ENCODE results near the gene FRAS1.

FRAS1 gene

DNA sequence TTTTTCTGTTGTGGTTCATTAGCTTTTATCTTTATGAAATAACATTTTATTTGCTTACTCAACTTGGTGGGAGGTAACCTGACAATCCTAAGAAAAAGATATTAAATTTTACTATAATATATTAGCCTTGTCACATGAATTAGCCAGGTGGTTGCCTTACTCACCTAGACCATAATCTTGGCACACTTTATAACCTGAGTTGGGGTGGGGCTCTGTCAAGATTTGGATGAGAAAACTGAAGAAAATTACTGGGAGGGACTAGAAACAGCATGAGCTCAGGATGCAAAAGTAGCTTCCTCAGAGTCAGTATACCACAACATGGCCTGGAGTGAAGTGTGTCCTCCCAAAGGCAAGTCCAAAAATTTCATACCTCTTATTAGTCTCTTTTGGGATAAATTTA lies 329.6 kb downstream of the FRAS1 start:
- DNase-seq, result no peak

DNA sequence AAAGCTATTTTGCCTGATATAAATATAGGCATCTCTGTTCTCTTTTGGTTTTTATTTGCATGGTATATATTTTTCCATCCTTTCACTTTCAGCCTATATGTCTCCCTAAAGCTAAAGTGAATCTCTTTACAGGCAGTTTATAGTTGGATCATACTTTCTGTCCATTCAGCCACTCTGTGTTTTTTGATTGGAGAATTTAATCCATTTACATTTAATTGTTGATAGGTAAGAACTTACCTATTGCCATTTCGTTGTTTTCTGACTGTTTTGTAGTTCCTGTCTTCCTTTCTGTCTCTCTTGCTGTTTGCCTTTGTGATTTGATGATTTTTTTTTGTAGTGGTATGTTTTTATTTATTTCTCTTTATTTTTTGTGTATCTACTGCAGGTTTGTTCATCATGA lies 338.5 kb downstream of the FRAS1 start:
- no peak for DNase-seq

GRCh38 chr4:78396613-78397291 lies 339.6 kb downstream of the FRAS1 start:
- no peak for DNase-seq

- no peak for DNase-seq
Observed at GRCh38 chr4:78397292-78397630, 340.1 kb downstream of the FRAS1 start.

- no peak for DNase-seq
Observed at GRCh38 chr4:78409612-78410202, 352.6 kb downstream of the FRAS1 start.

GRCh38 chr4:78410225-78410624 lies 353.1 kb downstream of the FRAS1 start:
- no peak for DNase-seq

DNA sequence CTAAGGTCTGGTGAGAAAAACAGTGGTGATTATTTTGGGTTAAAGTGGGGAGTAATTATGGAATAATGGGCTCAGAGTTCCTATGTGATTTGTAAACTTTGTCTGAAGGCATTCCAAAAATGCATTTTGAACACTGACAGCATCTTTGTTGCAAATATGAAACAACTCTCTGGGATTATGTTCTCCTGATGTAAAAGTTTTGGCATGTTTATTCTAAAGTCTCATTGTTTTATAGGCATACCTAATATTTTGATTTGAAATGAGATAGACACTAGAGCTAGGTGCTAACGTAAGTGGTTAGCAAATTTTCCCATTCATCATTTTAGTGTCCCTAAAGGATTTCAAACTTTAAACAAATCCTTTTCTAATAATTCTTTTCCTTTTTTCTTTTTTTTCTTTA lies 353.6 kb downstream of the FRAS1 start:
- no peak for DNase-seq

GRCh38 chr4:78414116-78414515 lies 357.0 kb downstream of the FRAS1 start:
- no peak for DNase-seq

DNA sequence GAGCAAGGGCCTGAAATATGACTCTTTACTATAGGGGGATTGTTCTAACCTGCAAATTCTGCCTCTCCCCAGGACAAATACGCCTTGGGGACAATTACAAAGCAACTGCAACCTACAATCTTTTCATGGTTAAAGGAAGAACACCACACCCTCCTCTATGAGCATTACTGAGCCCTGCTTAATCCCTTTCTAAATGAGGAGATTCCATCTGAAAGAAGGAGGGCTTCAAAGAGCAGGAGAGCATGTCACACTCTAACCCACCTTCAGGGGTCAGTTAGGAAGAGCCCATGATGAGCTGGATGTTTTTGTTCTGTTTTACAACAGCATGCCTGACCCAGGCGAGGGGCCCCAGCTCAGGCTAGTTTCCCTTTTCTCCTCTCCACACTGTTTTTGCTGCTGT lies 360.5 kb downstream of the FRAS1 start:
- no peak for DNase-seq

DNA sequence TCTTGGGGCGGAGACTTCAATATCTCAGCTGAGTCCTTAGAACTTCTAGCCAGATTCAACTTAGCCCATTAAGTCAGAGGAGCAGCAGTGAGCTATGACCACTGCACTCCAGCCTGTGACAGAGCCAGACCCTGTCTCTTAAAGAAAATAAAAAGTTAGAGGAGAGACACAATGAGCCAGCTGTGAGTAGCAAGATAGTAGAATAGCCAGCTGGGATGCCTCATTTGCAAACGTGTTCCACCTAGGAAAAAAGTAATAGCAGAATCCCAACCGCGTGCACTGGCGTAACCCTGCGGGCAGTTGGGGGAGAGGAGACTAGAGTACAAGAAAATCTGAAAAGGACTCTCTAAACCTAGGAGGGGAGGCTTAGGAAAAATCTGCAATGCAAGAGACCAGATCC lies 361.3 kb downstream of the FRAS1 start:
- DNase-seq, result no peak

DNA sequence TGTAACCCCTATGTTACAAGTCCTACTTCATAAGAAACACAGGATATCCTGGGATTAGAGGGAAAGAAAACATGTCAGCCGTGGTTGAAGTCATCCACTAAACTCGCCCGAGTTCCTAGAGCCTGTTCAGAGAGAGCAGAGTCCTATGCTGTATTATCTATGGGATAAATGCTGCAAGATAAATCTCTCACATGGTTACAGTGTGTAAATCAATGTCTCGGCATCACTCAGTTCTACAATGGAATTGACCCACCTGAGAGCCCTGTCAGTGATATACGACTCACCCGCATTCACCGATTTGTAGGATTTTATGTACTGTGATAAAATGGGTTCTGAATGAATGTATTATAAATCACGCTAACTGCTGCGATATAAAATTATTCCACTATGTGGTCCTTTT lies 366.7 kb downstream of the FRAS1 start:
- DNase-seq, result no peak

GRCh38 chr4:78424461-78424860 lies 367.3 kb downstream of the FRAS1 start:
- DNase-seq, result no peak

- no peak for DNase-seq
Observed at GRCh38 chr4:78426972-78427371, 369.8 kb downstream of the FRAS1 start.

DNA sequence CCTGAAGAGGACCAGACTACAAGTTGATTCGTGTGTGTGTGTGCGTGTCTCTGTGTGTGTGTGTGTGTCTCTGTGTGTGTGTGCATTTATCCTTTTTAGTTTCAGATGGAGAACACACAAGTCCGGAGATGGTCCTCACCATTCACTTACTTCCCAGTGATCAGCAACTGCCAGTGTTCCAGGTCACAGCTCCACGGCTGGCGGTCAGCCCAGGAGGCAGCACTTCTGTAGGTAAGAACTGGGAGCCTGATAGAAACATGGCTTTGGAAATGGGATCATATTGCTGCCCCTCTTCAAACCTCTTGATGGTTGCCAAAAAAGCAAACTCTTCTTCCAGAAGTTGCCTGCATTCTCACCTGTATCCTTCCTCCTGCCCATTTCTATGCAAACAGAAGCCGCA lies 371.9 kb downstream of the FRAS1 start:
- no peak for DNase-seq

DNA sequence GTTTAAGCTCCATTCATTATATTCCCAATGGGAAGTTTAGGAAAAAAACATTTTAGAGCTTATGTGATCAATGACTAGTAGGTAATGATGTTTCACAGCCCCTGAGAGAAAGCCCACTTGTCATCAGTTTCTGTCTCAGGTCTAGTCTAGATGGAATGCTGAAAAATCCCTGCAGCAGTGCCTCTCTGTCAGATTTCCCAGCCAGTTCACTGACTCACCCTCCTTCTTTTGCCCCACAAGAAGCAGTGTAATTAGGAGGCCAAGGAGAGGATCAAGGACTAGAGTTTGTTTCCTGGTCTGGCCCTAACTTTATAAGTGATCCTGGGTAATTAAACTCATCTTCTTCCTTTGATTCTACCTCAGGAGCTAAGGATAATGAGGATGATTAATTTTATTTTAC lies 375.8 kb downstream of the FRAS1 start:
- no peak for DNase-seq

- no peak for DNase-seq
Observed at GRCh38 chr4:78437608-78438088, 380.5 kb downstream of the FRAS1 start.

DNA sequence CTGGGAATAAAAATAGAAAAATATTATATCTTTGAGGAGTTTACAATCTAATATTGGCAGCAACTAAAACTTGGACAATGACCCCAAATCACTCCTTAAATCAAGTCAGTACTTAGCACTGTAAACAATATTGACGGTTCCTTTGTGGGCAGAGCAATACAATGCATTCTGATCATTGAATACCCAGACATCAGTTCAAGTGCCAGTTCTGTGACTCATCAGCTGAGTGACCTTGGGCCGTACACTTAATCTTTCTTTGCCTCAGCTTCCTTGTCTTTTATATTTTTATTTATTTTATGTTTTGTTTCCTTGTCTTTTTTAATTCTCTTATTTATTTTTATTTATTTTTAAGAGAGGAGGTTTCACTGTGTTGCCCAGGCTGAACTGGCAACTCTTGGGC lies 382.2 kb downstream of the FRAS1 start:
- DNase-seq, result no peak

GRCh38 chr4:78441756-78442155 lies 384.6 kb downstream of the FRAS1 start:
- no peak for DNase-seq

- no peak for DNase-seq
Observed at GRCh38 chr4:78446619-78447018, 389.5 kb downstream of the FRAS1 start.

GRCh38 chr4:78451407-78451806 lies 394.3 kb downstream of the FRAS1 start:
- DNase-seq, result no peak

- no peak for DNase-seq
Observed at GRCh38 chr4:78454016-78454415, 396.9 kb downstream of the FRAS1 start.

DNA sequence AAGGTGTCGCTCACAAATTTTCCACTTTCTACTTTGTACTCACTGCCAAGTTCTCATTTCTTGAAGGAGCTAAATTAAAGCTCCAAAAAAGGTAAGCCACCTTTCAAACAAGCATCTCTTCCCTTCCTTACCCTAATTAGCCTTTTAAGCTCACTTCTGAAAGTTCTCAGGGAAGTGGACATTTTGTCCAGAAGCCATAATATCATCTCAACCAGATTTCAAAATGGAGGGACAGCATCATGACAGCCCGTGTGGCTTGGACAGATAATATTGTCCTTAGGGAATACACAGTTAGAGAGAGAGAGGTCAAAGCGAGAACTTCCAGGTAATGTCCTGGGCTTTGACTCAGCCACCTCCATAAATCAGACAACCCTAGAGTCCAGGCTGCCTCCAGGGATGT lies 400.6 kb downstream of the FRAS1 start:
- DNase-seq, result no peak

- DNase-seq, result no peak
Observed at GRCh38 chr4:78459327-78459726, 402.2 kb downstream of the FRAS1 start.

DNA sequence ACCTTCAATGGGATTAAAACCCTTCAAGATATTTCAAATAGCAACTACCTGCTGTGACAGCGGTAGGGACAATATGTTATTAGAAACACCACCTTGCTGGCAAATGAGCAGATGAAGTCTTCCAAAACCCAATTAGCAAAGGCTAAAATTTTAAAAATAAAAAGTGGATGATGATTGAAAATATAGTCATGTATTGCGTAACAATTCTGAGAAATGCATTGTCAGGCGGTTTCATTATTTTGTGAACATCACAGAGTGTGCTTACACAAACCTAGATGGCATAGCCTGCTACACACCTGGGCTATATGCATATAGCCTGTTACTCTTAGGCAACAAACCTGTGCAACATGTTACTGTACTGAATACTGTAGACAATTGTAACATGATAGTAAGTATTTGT lies 403.2 kb downstream of the FRAS1 start:
- no peak for DNase-seq

- no peak for DNase-seq
Observed at GRCh38 chr4:78464265-78464664, 407.1 kb downstream of the FRAS1 start.
